Measurements from ENCODE around the gene MPP1.

- TF ChIP-seq POLR2A (IDR thresholded peaks at IDR 0.05; ENCODE audit: low read depth, low read length) (no peak), POLR2AphosphoS5 (IDR thresholded peaks at IDR 0.05; ENCODE audit: insufficient read depth, low read depth, low read length) (no peak)
Observed at GRCh38 chrX:154731184-154731583, 74.1 kb downstream of the MPP1 start.
